A549 (cell line): Measurements from ENCODE around the gene GNAL. TPM values are rescaled to one million over a fixed set of nuclear protein-coding genes. Genes with fewer than 3 reads are reported as not detected.

Source experiments
- ATAC-seq, 2 experiments: fragments of 200-7000 bp in 1 of 2; fragments of >200 bp in 1 of 2; cut with Nextera tagmentation in 1 of 2; cut with Tn5 transposase in 1 of 2; 3 replicates each; pipeline versions ENCODE4 v1.8.0 to v1.9.1; 2018 to 2020; ENCODE audit warnings: mild to moderate bottlenecking in 1 of 2, moderate library complexity in 1 of 2
- CTCF ChIA-PET: fragments of 300-600 bp; sonication (Branson Sonifier 250); formaldehyde crosslinking; extraction: SDS; loops from one replicate; lab custom pipeline; 2021; ENCODE audit warnings: antibody characterized with exemption, inconsistent platforms; lab: Yijun Ruan, JAX
- POLR2A ChIA-PET: fragments of 350-600 bp; formaldehyde crosslinking; extraction: SDS; loops from one replicate; lab custom pipeline; 2021; ENCODE audit warnings: antibody characterized with exemption, inconsistent platforms; lab: Yijun Ruan, JAX
- DNase-seq, 2 experiments: peaks; one replicate each; pipeline versions ENCODE4 v3.0.0 to v3.0.0-alpha.2; 2011 to 2016; ENCODE audit warnings: low read depth in 1 of 2, low spot score in 1 of 2
- FAIRE-seq: peaks from 2 replicates; lab custom pipeline; 2011; peaks lifted over from hg19 to GRCh38; lab: Jason Lieb, UNC
- H3K27ac ChIP-seq, 2 experiments: fragments of >200 bp; sonication (Bioruptor Twin); formaldehyde crosslinking; 3 replicates each; pipeline ENCODE4 v1.5.1; 2016 to 2017
- H3K4me1 ChIP-seq: fragments of >200 bp; sonication (Bioruptor Twin); formaldehyde crosslinking; 3 replicates; pipeline ENCODE4 v1.6.1; 2016
- H3K4me2 ChIP-seq: fragments of >200 bp; sonication (Bioruptor Twin); formaldehyde crosslinking; 3 replicates; pipeline ENCODE4 v1.6.1; 2016
- H3K4me3 ChIP-seq: fragments of >200 bp; sonication (Bioruptor Twin); formaldehyde crosslinking; 3 replicates; pipeline ENCODE4 v1.5.1; 2016
- H3K9me3 ChIP-seq: fragments of >200 bp; sonication (Bioruptor Twin); formaldehyde crosslinking; 3 replicates; pipeline ENCODE4 v1.6.1; 2016
- CHD4 ChIP-seq: fragments of 200-600 bp; sonication (generic); IDR thresholded peaks from 2 replicates; pipeline ENCODE4 v1.6.1; 2016; ENCODE audit warnings: antibody characterized with exemption, mild to moderate bottlenecking, borderline replicate concordance
- EHF ChIP-seq: fragments of 250-450 bp; sonication (Bioruptor Pico); IDR thresholded peaks from 2 replicates; pipeline ENCODE4 v1.5.0; 2020; ENCODE audit warnings: mild to moderate bottlenecking
- EHMT2 ChIP-seq: fragments of 200-600 bp; sonication (generic); IDR thresholded peaks from 2 replicates; pipeline ENCODE4 v1.6.1; 2016; ENCODE audit warnings: antibody characterized with exemption, low read depth, mild to moderate bottlenecking, moderate library complexity
- ESRRA ChIP-seq: fragments of 150-350 bp; IDR thresholded peaks from 2 replicates; pipeline ENCODE4 v1.6.1; 2014; ENCODE audit warnings: mild to moderate bottlenecking, low read length, borderline replicate concordance
- FOSB ChIP-seq: fragments of 250-450 bp; sonication (Bioruptor Pico); IDR thresholded peaks from 2 replicates; pipeline ENCODE4 v1.5.0; 2020; ENCODE audit warnings: mild to moderate bottlenecking, moderate library complexity
- FOXS1 ChIP-seq: fragments of 250-450 bp; sonication (Bioruptor Pico); IDR thresholded peaks from 2 replicates; pipeline ENCODE4 v1.5.0; 2020; ENCODE audit warnings: mild to moderate bottlenecking, moderate library complexity
- GATA3 ChIP-seq: IDR thresholded peaks from 2 replicates; pipeline ENCODE4 v1.6.1; 2012; ENCODE audit warnings: borderline replicate concordance
- HOXA7 ChIP-seq: fragments of 250-450 bp; sonication (Bioruptor Pico); IDR thresholded peaks from 2 replicates; pipeline ENCODE4 v1.5.0; 2020; ENCODE audit warnings: mild to moderate bottlenecking, moderate library complexity
- HOXB13 ChIP-seq: fragments of 250-450 bp; sonication (Bioruptor Pico); IDR thresholded peaks from 2 replicates; pipeline ENCODE4 v1.5.0; 2020; ENCODE audit warnings: low read depth, mild to moderate bottlenecking, moderate library complexity
- JUNB ChIP-seq: fragments of >200 bp; sonication (Bioruptor Twin); formaldehyde crosslinking; IDR thresholded peaks from 2 replicates; pipeline ENCODE4 v1.6.1; 2016
- MAZ ChIP-seq: fragments of 150-350 bp; IDR thresholded peaks from 2 replicates; pipeline ENCODE4 v1.6.1; 2014; ENCODE audit warnings: antibody characterized with exemption, low read depth, low read length, borderline replicate concordance
- POLR2AphosphoS2 ChIP-seq: conservative IDR thresholded peaks from 2 replicates; pipeline ENCODE4 v1.6.1; 2012; ENCODE audit warnings: low read length, improper control_type of control experiment, inconsistent platforms
- RARB ChIP-seq: fragments of 250-450 bp; sonication (Bioruptor Pico); IDR thresholded peaks from 2 replicates; pipeline ENCODE4 v1.8.0; 2021; ENCODE audit warnings: mild to moderate bottlenecking, moderate library complexity
- RFX5 ChIP-seq: fragments of 450-650 bp; IDR thresholded peaks from 2 replicates; pipeline ENCODE4 v1.7.1; 2014; ENCODE audit warnings: antibody characterized with exemption, mild to moderate bottlenecking, moderate library complexity
- ZNF302 ChIP-seq: fragments of 250-450 bp; sonication (Bioruptor Pico); IDR thresholded peaks from 2 replicates; pipeline ENCODE4 v1.9.0; 2021; ENCODE audit warnings: inconsistent platforms, mild to moderate bottlenecking, moderate library complexity
- WGBS: methylation state at CpG from one replicate; pipeline ENCODE4 v1.1.6; 2017; ENCODE audit errors: missing lambda C conversion rate; 5-methylcytosine and 5-hydroxymethylcytosine counted together
- polyA plus RNA-seq, 4 experiments: library from polyadenylated mRNA; depleted of rRNA in 3 of 4; stranded (reverse); fragments of >200 nt; fragmentation: RNase III in 1 of 4; extraction: RNeasy Plus Mini Kit Qiagen cat#74134 plus additional on column Dnase treatment in 1 of 4; gene quantifications; 2 replicates in 3 of 4; 3 replicates in 1 of 4; pipeline ENCODE4 v1.2.3, GENCODE V29; 2011 to 2017
- TF ChIP-seq, protein P1 (sequence below): IDR thresholded peaks from 2 replicates; pipeline ENCODE4 v1.6.1; 2012; ENCODE audit warnings: low read depth, borderline replicate concordance
- TF ChIP-seq, protein P2 (sequence below): fragments of 150-350 bp; IDR thresholded peaks from 2 replicates; pipeline ENCODE4 v1.6.1; 2014; ENCODE audit warnings: low read depth, mild to moderate bottlenecking, low read length
- TF ChIP-seq, protein P3 (sequence below): IDR thresholded peaks from 2 replicates; pipeline ENCODE4 v1.6.1; 2012
- TF ChIP-seq, protein P4 (sequence below): fragments of >200 bp; sonication (Bioruptor Twin); formaldehyde crosslinking; IDR thresholded peaks from 3 replicates; pipeline ENCODE4 v1.6.1; 2016
- TF ChIP-seq, protein P5 (sequence below): fragments of 200-600 bp; sonication (generic); IDR thresholded peaks from 2 replicates; pipeline ENCODE4 v1.6.1; 2016; ENCODE audit warnings: antibody characterized with exemption, mild to moderate bottlenecking, moderate library complexity
- TF ChIP-seq, protein P6 (sequence below): fragments of 250-450 bp; sonication (Bioruptor Pico); IDR thresholded peaks from 2 replicates; pipeline ENCODE4 v1.5.0; 2020; ENCODE audit warnings: low read depth, mild to moderate bottlenecking, moderate library complexity

The GNAL gene
- polyA plus RNA-seq, 2 of the 4 experiments (the other 2 are of a cell fraction), result 5.1 to 12.9 TPM

DNA sequence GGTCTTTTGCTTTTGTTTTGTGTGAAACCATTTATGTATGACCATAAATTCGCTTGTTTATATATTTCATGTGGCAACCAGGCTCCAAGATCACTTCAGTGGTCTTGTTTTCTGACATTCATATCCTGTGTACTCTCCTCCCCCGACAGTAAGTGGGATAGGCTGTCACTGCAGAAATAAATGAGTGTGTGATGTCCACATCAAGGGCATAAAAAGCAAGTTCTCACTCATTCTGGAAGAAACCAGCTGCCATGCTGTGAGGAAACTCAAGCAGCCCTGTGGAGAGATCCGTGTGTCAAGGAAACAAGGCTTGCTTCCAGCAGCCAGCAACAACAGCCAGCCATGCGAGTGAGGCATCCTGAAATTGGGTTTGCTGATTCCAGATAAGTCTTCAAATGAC, 39.2 kb upstream of the GNAL start:
- no peak for ATAC-seq
- CTCF ChIA-PET, result interaction anchor here (1.0 kb wide), 1 partner anchor 78 kb away, joined by 3 read pairs; no protein-coding TSS in a partner anchor
- H3K9me3 ChIP-seq, result peaks cover 7% of the 10 kb centered on the region; the same call in 1 of the 3 replicates
- DNase-seq, result no peak
- no peak overlapping the region for H3K27ac ChIP-seq
- H3K4me3 ChIP-seq, result no peak overlapping the region
- 3% methylated on average over 4 of the region's 4 CpGs for WGBS
- TF ChIP-seq EHF (CRISPR knock-in tag), result no peak
- TF ChIP-seq JUNB, result no peak
- TF ChIP-seq ESRRA, result no peak
- TF ChIP-seq FOSB (CRISPR knock-in tag), result no peak
- TF ChIP-seq HOXB13 (CRISPR knock-in tag), result no peak
- TF ChIP-seq RARB (CRISPR knock-in tag), result no peak
- TF ChIP-seq, protein P1, sequence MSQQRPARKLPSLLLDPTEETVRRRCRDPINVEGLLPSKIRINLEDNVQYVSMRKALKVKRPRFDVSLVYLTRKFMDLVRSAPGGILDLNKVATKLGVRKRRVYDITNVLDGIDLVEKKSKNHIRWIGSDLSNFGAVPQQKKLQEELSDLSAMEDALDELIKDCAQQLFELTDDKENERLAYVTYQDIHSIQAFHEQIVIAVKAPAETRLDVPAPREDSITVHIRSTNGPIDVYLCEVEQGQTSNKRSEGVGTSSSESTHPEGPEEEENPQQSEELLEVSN, result no peak
- TF ChIP-seq POLR2AphosphoS2, result no peak
- TF ChIP-seq, protein P2, sequence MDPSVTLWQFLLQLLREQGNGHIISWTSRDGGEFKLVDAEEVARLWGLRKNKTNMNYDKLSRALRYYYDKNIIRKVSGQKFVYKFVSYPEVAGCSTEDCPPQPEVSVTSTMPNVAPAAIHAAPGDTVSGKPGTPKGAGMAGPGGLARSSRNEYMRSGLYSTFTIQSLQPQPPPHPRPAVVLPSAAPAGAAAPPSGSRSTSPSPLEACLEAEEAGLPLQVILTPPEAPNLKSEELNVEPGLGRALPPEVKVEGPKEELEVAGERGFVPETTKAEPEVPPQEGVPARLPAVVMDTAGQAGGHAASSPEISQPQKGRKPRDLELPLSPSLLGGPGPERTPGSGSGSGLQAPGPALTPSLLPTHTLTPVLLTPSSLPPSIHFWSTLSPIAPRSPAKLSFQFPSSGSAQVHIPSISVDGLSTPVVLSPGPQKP, result no peak
- TF ChIP-seq MAZ, result no peak
- TF ChIP-seq, protein P3, sequence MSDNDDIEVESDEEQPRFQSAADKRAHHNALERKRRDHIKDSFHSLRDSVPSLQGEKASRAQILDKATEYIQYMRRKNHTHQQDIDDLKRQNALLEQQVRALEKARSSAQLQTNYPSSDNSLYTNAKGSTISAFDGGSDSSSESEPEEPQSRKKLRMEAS, result no peak
- TF ChIP-seq, protein P4, sequence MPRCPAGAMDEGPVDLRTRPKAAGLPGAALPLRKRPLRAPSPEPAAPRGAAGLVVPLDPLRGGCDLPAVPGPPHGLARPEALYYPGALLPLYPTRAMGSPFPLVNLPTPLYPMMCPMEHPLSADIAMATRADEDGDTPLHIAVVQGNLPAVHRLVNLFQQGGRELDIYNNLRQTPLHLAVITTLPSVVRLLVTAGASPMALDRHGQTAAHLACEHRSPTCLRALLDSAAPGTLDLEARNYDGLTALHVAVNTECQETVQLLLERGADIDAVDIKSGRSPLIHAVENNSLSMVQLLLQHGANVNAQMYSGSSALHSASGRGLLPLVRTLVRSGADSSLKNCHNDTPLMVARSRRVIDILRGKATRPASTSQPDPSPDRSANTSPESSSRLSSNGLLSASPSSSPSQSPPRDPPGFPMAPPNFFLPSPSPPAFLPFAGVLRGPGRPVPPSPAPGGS, result no peak
- no peak for TF ChIP-seq GATA3
- TF ChIP-seq RFX5, result no peak
- TF ChIP-seq CHD4, result no peak
- TF ChIP-seq, protein P5, sequence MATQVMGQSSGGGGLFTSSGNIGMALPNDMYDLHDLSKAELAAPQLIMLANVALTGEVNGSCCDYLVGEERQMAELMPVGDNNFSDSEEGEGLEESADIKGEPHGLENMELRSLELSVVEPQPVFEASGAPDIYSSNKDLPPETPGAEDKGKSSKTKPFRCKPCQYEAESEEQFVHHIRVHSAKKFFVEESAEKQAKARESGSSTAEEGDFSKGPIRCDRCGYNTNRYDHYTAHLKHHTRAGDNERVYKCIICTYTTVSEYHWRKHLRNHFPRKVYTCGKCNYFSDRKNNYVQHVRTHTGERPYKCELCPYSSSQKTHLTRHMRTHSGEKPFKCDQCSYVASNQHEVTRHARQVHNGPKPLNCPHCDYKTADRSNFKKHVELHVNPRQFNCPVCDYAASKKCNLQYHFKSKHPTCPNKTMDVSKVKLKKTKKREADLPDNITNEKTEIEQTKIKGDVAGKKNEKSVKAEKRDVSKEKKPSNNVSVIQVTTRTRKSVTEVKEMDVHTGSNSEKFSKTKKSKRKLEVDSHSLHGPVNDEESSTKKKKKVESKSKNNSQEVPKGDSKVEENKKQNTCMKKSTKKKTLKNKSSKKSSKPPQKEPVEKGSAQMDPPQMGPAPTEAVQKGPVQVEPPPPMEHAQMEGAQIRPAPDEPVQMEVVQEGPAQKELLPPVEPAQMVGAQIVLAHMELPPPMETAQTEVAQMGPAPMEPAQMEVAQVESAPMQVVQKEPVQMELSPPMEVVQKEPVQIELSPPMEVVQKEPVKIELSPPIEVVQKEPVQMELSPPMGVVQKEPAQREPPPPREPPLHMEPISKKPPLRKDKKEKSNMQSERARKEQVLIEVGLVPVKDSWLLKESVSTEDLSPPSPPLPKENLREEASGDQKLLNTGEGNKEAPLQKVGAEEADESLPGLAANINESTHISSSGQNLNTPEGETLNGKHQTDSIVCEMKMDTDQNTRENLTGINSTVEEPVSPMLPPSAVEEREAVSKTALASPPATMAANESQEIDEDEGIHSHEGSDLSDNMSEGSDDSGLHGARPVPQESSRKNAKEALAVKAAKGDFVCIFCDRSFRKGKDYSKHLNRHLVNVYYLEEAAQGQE, result no peak
- TF ChIP-seq EHMT2, result no peak
- no peak for TF ChIP-seq HOXA7
- no peak for TF ChIP-seq FOXS1 (CRISPR knock-in tag)
- TF ChIP-seq, protein P6, sequence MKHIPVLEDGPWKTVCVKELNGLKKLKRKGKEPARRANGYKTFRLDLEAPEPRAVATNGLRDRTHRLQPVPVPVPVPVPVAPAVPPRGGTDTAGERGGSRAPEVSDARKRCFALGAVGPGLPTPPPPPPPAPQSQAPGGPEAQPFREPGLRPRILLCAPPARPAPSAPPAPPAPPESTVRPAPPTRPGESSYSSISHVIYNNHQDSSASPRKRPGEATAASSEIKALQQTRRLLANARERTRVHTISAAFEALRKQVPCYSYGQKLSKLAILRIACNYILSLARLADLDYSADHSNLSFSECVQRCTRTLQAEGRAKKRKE, result no peak
- POLR2A ChIA-PET, result no interaction called here
- no peak for FAIRE-seq
- no peak overlapping the region for H3K4me2 ChIP-seq
- no peaks in the 10 kb centered on the region for H3K4me1 ChIP-seq

DNA sequence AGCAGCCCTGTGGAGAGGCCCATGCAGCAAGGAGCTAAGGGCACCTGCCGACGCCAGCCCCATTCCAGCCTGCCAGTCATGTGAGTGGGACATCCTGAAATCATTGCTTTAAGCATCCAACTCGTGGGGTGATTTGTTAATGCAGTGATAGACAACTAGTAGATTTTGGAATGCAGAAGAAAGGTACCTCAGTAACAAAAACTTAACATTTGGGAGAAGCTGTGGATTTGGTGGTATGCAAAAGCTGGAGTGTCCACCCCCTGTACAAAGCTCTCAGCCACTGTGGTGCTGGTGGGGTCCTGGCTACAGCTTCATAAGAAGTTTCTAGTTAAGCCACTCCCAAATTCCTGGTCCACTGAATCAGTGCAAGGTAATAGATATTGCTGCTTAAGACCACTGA, 37.2 kb upstream of the GNAL start:
- ChIA-PET CTCF (interaction anchor here (1.1 to 1.2 kb wide), 2 partner anchors 76 to 90 kb away, joined by 4 to 5 read pairs; no protein-coding TSS in a partner anchor), POLR2A (no interaction called here)
- Histone ChIP-seq H3K4me3 (no peak overlapping the region), H3K4me2 (no peak overlapping the region), H3K27ac (no peak overlapping the region), H3K9me3 (peaks cover 7% of the 10 kb centered on the region; the same call in 1 of the 3 replicates), H3K4me1 (no peaks in the 10 kb centered on the region)
- FAIRE-seq (no peak), DNase-seq (no peak), ATAC-seq (no peak)
- TF ChIP-seq ZNF302 (CRISPR knock-in tag) (no peak), FOSB (CRISPR knock-in tag) (no peak)
- 14% methylated on average over 1 of the region's 3 CpGs for WGBS
